OCI-LY3 (cell line): ENCODE measurements around the gene KCTD2.

Experiments used
- EZH2phosphoT487 ChIP-seq: fragments of 200-600 bp; shearing (Covaris generic); IDR thresholded peaks from 2 replicates; pipeline ENCODE4 v1.6.1; 2018; ENCODE audit warnings: antibody characterized with exemption, mixed run types, low read depth
- TF ChIP-seq, protein P1 (sequence below): fragments of 200-600, 300-600 bp; sonication (generic); IDR thresholded peaks from 2 replicates; pipeline ENCODE4 v1.5.1; 2014; ENCODE audit warnings: antibody characterized with exemption, low read length, low read depth

DNA sequence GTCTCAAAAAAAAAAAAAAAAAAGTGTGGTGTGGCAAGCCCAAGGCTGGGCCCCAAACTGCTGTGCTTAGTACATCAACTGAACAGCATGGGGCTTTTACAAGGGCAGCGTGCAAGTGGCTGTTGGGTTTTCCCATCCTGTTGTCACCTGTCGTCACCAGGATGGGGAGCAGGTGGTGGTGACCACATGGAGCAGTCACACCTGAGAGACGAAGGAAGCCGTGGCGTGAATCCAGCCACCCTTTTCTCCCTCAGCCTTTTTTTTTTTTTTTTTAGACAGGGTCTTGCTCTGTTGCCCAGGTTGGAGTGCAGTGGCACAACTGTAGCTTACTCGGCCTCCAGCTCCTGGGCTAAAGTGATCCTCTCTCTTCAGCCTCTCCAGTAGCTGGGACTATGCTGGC lies 38.7 kb upstream of the KCTD2 start:
- TF ChIP-seq, protein P1, sequence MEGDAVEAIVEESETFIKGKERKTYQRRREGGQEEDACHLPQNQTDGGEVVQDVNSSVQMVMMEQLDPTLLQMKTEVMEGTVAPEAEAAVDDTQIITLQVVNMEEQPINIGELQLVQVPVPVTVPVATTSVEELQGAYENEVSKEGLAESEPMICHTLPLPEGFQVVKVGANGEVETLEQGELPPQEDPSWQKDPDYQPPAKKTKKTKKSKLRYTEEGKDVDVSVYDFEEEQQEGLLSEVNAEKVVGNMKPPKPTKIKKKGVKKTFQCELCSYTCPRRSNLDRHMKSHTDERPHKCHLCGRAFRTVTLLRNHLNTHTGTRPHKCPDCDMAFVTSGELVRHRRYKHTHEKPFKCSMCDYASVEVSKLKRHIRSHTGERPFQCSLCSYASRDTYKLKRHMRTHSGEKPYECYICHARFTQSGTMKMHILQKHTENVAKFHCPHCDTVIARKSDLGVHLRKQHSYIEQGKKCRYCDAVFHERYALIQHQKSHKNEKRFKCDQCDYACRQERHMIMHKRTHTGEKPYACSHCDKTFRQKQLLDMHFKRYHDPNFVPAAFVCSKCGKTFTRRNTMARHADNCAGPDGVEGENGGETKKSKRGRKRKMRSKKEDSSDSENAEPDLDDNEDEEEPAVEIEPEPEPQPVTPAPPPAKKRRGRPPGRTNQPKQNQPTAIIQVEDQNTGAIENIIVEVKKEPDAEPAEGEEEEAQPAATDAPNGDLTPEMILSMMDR = no peak
- TF ChIP-seq EZH2phosphoT487 = no peak
